ENCODE measurements around the gene RANBP6. TPM values are rescaled to one million over a fixed set of nuclear protein-coding genes. Genes with fewer than 3 reads are reported as not detected.
A peak's percentile ranks its signal among the peaks of the same experiment; 100 is the strongest.
"Not testable (repeated sequence)": the region's sequence is repeated elsewhere in the genome, so short reads cannot be mapped to it uniquely, and the experiment has no call there.

RANBP6 gene
- 21.0 and 24.0 TPM in 2 replicates for total RNA-seq

GRCh38 chr9:6015278-6016157, at the start of gene RANBP6:
TSS of gene RANBP6 (minus strand) at chr9:6015624. CDS start at chr9:6015607, 17 bp downstream.
- Histone ChIP-seq H3K36me3 (ENCODE audit: control insufficient read depth, insufficient read depth, low read length) (no peaks in the 10 kb centered on the region), H3K27me3 (ENCODE audit: control insufficient read depth, insufficient read depth, low read length) (no peaks in the 10 kb centered on the region), H3K4me3 (ENCODE audit: low read depth, low read length) (peak within 1 kb of the TSS; percentile 77)
- no peak for TF ChIP-seq CTCF (IDR thresholded peaks at IDR 0.05; ENCODE audit: insufficient read depth, low read length, poor library complexity, severe bottlenecking)
- DNase-seq (ENCODE audit: low read depth) = peak; percentile 41

GRCh38 chr9:6063146-6063545, 47.7 kb upstream of the RANBP6 start:
- H3K36me3 ChIP-seq (ENCODE audit: control insufficient read depth, insufficient read depth, low read length); DNase-seq (ENCODE audit: low read depth); H3K4me3 ChIP-seq (ENCODE audit: low read depth, low read length); H3K27me3 ChIP-seq (ENCODE audit: control insufficient read depth, insufficient read depth, low read length): not testable (repeated sequence)

GRCh38 chr9:6055666-6056065, 40.2 kb upstream of the RANBP6 start:
- H3K27me3 ChIP-seq (ENCODE audit: control insufficient read depth, insufficient read depth, low read length) = no peaks in the 10 kb centered on the region
- H3K4me3 ChIP-seq (ENCODE audit: low read depth, low read length) = no peak overlapping the region
- TF ChIP-seq CTCF (IDR thresholded peaks at IDR 0.05; ENCODE audit: insufficient read depth, low read length, poor library complexity, severe bottlenecking) = no peak
- no peak for DNase-seq (ENCODE audit: low read depth)
- H3K36me3 ChIP-seq (ENCODE audit: control insufficient read depth, insufficient read depth, low read length) = no peaks in the 10 kb centered on the region

- H3K27me3 ChIP-seq (ENCODE audit: control insufficient read depth, insufficient read depth, low read length) = no peaks in the 10 kb centered on the region
- DNase-seq (ENCODE audit: low read depth) = peak; percentile 85
- peak; percentile 51 for TF ChIP-seq CTCF (IDR thresholded peaks at IDR 0.05; ENCODE audit: insufficient read depth, low read length, poor library complexity, severe bottlenecking)
Observed at GRCh38 chr9:6055216-6055615, 39.8 kb upstream of the RANBP6 start.

GRCh38 chr9:6054280-6055099, 39.1 kb upstream of the RANBP6 start:
- H3K27me3 ChIP-seq (ENCODE audit: control insufficient read depth, insufficient read depth, low read length) = no peaks in the 10 kb centered on the region
- peak; percentile 28 for DNase-seq (ENCODE audit: low read depth)

More at GRCh38 chr9:6055216-6055615, 39.8 kb upstream of the RANBP6 start:
- Histone ChIP-seq H3K36me3 (ENCODE audit: control insufficient read depth, insufficient read depth, low read length) (no peaks in the 10 kb centered on the region), H3K4me3 (ENCODE audit: low read depth, low read length) (no peak overlapping the region)

More at GRCh38 chr9:6054280-6055099, 39.1 kb upstream of the RANBP6 start:
- Histone ChIP-seq H3K36me3 (ENCODE audit: control insufficient read depth, insufficient read depth, low read length) (no peaks in the 10 kb centered on the region), H3K4me3 (ENCODE audit: low read depth, low read length) (no peak overlapping the region)
- peak; percentile 83 for TF ChIP-seq CTCF (IDR thresholded peaks at IDR 0.05; ENCODE audit: insufficient read depth, low read length, poor library complexity, severe bottlenecking)
